HCEC 1CT (cell line): ENCODE data around the gene PICALM.

Experiments
- DNase-seq: peaks from one replicate; pipeline ENCODE4 v3.0.0-alpha.2; 2017

PICALM gene

GRCh38 chr11:86073948-86074347 is 5.1 kb upstream of the PICALM start:
- DNase-seq, result no peak

- no peak for DNase-seq
Measured at GRCh38 chr11:86072211-86072610, 3.3 kb upstream of the PICALM start.

GRCh38 chr11:86070142-86071056 is 1.5 kb upstream of the PICALM start:
- DNase-seq, result no peak

- DNase-seq, result peak; percentile 96
Measured at GRCh38 chr11:86069408-86070101, 671 bp upstream of the PICALM start.

- peak; percentile 43 for DNase-seq
Measured at GRCh38 chr11:86068138-86068871, 579 bp downstream of the PICALM start.

- DNase-seq, result no peak
Measured at GRCh38 chr11:86067851-86068137, 1.1 kb downstream of the PICALM start.

- no peak for DNase-seq
Measured at GRCh38 chr11:86067009-86067850, 1.7 kb downstream of the PICALM start.

GRCh38 chr11:86066657-86067008 is 2.3 kb downstream of the PICALM start:
- no peak for DNase-seq

- DNase-seq, result no peak
Measured at GRCh38 chr11:86066033-86066432, 2.9 kb downstream of the PICALM start.

GRCh38 chr11:86064220-86064803 is 4.6 kb downstream of the PICALM start:
- peak; percentile 65 for DNase-seq

- peak; percentile 60 for DNase-seq
Measured at GRCh38 chr11:86063536-86063935, 5.3 kb downstream of the PICALM start.

- DNase-seq, result no peak
Measured at GRCh38 chr11:86062719-86063118, 6.2 kb downstream of the PICALM start.

- no peak for DNase-seq
Measured at GRCh38 chr11:86061483-86062205, 7.2 kb downstream of the PICALM start.

GRCh38 chr11:86060544-86060943 is 8.3 kb downstream of the PICALM start:
- no peak for DNase-seq

GRCh38 chr11:86058360-86058759 is 10.5 kb downstream of the PICALM start:
- no peak for DNase-seq

- no peak for DNase-seq
Measured at GRCh38 chr11:86056351-86056854, 12.5 kb downstream of the PICALM start.

- DNase-seq, result no peak
Measured at GRCh38 chr11:86052693-86053641, 15.9 kb downstream of the PICALM start.

GRCh38 chr11:86050196-86050709 is 18.6 kb downstream of the PICALM start:
- no peak for DNase-seq

GRCh38 chr11:86047275-86047991 is 21.5 kb downstream of the PICALM start:
- peak; percentile 72 for DNase-seq
